Activated CD4-positive, alpha-beta T cell treated with anti-CD3 and anti-CD28 coated beads, Interleukin-10, Interleukin-2, amounts not matched to agents 100 ng/mL and 50 ng/mL, durations not matched to agents 16 hours and 8 hours (primary cell): ENCODE measurements around the gene PSENEN.

Source experiments
- DNase-seq: peaks from one replicate; pipeline ENCODE4 v3.0.0-alpha.2; 2020

Gene PSENEN

DNA sequence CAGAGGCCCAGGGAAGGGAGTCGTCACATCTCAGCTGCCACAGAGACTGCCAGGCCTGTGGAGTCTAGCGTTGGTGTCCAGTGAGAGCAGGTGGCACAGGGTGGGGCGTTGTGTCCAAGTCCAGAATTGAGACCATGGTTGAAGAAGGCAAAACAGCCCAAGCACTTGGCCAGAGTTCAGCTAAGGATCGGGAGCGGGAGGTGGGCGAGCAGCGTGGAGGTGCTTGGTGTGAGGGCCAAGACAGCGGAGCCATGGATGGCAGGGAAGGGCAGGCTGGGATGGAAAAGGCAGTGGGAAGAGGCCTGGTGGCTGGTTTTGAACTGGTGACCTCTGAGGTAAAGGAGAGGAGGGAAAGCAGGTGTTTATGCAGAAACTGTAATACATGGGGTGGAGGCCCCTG is 11.2 kb upstream of the PSENEN start:
- DNase-seq = no peak

DNA sequence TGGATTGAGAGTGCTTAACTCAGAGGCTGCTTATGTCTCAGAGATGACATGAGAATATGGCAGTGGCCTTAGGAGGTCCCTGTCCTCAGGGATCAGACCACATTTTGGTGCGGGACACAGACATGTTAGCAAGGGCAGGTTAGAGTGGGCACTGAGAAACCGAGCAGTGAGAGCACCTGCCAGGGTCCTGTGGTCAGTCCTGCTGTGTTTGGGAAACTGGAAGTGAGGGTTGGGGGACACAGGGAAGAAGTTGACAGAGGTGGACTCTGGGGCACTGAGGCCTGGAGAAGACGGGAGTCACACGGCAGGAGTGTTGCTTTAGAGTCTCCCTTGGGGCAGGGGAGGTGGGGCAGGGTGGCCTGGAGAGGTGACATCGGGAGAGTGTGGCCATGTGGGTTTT is 10.6 kb upstream of the PSENEN start:
- no peak for DNase-seq

DNA sequence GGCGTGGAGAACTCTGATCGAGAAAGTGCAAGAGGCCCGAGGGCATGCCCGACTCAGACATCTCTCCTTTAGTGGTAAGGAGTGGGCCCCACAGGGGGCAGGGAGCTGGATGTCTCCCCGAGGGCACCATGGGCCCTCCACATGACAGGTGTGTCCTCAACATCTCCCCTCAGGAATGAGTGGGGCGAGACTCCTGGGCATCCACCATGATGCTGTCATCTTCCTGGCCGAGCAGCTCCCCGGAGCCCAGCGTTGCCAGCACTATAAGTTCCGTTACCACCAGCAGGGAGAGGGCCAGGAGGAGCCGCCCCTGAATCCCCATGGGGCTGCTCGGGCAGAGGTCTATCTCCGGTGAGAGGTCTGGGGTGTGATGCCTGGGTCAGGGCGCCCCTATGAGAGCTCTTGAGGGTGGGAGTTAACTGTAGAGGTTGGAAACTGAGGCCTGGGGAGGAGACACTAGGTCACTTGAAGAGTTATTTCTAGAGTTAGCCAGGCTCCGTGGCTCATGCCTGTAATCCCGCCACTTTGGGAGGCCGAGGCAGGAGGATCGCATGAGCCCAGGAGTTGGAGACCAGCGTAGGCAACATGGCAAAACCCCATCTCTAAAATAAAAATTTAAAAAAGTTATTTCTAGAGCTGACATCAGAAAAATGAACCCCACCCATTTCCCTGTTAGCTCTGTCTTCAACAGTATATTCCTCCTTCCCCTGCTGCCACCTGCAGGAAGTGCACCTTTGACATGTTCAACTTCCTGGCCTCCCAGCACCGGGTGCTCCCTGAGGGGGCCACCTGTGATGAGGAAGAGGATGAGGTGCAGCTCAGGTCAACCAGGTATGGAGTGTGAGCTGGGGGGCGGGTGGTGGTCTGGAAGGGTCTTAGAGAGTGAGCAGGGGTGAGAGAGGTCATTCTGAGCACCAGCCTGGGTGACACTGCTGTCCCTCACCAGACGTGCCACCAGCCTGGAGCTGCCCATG is 8.3 kb upstream of the PSENEN start:
- peak; percentile 34 for DNase-seq

DNA sequence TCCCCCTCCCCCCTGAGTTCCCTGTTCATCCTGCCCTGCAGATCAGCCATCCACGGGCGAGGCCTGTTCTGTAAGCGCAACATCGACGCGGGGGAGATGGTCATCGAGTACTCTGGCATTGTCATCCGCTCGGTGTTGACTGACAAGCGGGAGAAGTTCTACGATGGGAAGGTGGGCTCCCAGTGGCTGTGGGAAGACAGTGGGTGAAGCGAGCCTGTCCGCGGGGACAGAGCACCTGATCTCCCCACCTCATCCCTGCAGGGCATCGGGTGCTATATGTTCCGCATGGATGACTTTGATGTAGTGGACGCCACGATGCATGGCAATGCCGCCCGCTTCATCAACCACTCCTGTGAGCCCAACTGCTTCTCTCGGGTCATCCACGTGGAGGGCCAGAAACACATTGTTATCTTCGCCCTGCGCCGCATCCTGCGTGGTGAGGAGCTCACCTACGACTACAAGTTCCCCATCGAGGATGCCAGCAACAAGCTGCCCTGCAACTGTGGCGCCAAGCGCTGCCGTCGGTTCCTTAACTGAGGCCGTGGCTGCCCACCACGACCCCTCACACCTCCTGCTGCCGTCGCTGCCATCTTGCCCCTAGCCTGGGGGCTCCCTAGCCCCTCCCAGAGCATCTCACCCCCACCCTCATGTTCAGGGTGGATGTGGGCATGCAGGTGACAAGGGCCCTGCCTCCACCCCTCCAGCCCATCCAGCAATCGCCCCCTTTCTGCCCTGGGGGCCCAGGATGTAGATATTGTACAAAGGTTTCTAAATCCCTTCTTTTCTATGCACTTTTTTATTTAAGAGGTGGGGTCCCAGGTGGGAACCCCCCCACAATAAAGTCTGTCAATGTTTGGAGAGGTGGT is 7.2 kb upstream of the PSENEN start:
- no peak for DNase-seq

DNA sequence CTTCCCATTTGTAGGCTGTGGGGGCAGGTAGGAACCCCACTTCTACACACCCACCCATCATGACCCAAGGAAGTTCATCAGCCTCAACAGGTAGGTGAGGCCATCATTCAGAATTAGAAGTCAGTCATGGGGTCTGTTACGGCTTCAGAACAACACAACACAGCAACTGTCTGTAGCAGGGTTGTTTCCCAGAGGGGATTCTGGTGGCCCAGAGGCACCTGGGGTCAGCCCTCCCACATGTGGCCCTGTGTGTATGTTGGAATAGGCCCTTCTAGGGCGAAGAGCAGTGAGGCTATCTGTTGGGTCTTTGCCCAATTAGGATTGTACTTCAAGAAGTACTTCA is 6.6 kb upstream of the PSENEN start:
- DNase-seq = no peak

DNA sequence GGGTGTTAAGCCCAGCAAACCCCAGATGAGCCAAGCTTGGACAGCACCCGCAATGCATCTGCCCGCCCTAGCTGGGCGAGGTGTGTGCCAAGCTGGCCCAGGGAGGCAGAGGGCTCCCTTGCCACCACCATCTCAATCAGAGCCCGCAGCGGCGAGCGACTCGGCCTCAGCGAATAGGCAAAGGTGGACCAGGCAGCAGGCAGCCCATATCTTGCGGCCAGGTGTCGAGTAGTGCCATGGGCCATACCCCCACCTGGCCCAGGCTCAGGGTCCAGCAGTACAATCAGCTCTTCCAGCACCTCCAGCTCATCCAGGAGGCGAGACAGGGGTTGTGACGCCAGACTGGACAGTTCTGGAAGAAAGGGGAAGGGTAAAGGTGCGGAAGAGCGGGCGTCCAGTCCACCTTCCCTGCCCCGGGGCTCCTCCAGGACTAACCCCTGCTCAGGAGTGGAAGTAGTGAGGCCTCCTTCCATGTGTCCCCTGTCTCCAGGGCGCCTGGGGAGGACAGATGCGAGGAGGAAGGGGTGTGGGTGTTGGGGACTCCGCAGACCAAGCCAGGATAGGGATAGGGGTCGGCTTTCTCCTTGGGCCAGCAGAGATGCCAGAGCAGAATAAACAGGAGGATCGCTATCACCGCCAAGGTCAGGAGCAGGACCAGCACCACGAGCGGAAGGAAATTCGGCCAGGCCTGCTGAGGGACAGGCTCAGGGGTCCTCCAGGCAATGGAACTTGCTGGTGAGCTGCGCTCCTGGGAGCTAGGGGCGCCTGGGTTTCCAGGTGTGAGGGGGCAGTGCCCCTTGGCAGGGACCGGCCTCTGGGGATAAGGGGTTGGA is 6.0 kb upstream of the PSENEN start:
- no peak for DNase-seq

DNA sequence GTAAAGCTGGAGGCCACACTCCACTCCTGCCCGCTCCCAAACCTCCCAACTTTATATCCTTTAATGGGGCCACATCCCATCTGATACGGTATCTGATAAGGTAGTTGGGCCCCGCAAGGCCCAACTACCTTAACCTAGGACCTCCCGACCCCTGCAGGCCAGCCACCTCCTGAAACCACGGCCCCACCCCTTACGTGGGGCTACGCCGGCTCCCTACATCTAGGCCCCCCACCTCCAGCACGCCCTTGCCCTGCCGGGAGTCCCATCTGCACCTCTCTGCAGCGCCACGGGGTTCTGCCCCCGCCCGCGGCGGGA is 5.4 kb upstream of the PSENEN start:
- no peak for DNase-seq

DNA sequence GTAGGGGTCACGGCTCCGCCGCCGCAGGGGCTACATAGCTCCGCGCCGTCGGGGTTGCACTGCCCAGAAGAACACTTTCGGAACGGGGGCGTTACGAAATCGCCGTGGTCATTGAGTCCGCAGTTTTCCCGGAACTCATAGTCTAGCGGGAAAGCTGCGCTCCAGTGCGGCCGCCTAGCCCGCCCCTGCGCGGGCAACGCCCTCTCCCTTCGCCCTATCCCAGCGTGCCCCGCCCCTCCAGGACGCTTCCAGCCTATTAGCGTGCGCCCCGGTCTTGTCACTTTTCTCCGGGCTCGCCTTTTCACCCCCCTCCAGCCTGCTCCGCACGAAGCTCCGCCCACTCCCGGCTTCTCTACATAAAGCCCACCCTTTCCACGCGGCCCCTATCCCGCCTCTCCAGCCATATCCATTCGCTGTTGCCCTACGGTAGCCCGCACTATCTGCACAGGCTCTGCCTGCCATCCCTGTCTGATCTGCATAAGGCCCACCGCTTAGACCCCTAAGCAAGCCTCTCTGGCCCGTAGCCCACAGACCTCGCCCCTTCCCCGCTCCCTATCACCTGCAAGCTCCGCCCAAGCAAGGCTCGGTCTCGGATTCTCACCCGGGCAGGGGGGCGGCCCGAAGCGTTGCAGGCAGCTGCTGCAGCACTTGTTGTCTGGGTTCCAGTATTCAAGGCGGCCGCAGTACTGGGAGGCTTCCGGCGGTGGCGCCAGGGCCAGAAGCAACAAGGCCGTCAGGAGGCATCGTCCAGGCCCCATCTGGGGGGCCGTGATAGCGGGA is 4.8 kb upstream of the PSENEN start:
- DNase-seq = peak; percentile 97

DNA sequence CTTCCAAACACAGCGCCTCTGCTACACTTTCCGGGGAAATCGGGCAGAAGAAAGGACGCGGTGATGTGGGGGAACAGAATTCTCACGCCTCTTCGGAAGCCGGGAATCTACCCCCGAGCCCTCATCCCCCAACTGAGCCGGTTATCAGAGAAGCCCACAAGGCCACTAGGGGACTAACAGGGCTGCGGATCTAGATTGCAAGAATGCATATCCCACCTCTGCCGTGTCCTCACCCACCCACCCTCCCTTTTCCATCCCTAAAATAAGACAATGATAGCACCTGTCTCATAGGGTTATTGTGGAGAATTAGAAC is 4.3 kb upstream of the PSENEN start:
- DNase-seq = no peak

DNA sequence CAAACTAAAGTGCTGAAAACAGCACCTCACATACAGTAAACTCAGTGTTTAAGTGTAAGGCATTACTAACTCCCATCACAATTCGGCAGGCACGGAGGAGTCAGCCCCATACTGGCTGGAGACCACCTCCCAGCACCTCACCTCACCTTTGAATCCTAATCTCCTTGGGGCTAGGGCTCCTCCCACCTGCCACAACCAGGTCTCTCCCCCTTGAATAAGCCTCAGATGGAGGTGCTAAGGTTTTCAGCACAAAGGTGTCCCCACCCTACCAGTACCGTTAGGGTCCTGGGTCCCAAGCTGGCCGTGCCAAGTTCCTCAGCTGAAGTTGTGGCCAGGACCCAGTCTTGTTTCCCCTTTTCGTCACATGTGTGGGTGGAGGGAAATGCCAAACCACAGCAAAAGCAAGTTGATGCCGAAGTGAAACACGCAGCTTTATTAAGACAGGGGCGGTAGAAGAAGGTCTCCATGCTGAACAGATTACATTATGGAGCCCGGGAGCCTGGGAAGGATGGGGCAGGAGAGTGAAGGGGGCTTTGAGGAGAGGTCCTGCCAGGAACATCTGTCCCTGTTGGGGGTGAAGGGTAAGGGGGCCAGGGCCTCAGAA is 3.2 kb upstream of the PSENEN start, which contains the start of gene IGFLR1:
TSS of gene IGFLR1 (minus strand) at position 332 of the 604 bp plus-strand sequence. CDS start 1,272 bp downstream, outside the sequence.
- peak; percentile 84 for DNase-seq

DNA sequence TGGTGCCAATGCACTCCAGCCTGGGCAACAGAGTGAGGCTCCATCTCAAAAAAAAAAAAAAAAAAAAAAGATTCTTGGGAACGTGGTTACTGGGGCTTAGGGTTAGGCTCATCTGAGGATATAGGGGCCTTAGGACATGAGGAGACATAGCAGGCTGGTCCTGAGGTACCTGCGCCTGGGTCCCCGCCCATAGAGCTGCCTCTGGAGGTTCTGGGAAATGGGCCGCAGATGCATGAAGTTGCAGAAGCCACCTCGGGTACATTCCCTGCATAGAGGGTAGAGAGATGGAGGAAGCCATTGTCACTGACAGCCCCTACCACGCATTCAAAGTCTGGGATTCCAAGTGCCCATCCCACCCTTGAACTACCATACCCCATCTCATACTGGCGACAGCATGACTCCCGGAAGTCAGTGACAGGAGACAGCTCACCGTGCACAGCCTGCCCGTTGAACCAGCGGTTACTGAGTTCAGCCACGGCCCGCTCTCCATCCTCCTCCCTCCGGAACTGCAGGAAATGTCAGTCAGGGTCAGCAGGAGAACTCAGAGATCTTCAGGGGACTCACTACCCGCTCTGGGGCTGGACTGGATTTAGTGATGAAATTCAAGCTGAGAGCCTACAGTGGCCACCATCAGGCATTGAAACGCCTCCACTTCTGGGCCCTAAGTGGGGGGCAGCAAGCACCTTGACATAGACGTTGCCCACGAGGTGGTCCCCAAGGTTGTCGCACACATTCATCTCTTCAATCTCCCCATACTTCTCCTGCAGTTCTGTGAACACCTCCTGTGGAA is 1.6 kb upstream of the PSENEN start:
- no peak for DNase-seq

DNA sequence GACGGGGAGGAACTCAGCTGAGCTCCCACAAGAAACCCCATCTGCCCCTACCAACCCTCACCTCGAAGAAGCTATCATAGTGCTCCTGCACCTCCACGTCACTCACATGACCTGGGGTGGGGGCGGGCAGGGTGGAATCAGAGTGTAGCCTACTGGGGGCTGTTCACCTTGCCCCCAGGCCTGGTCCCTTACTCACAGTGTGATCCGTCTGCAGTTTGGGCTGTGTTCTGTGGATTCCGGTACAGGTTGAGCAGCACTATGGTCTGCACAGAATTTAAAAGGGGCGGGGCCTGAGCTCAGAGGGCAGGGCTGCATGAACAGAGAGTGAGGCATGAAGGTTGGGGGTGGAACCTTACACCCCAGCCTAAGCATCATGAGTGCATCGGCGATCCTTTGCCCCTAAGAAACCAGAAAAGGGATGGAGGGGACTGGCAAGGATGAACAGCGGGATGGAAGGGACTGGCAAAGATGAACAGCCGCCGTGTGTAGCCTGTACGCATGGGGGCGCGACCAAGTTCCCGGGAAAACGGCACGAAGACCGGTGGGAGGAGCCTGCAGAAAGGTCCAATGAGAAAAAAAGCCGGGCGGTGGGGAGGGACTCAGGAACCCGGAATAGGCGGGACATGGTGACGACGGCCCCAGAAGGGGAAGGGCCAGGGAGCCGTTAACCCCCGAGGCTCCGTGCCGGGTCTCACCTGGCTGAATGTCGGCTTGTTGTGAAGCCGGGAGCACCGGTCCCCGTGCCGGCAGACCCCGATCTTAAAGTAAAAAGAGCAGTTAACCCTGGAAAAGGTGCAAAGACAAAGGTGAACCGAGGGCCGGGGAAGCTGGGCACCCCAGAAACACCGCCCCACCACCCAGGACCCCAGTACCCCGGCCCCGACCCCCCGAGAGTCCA is 772 bp upstream of the PSENEN start:
- DNase-seq = peak; percentile 97

DNA sequence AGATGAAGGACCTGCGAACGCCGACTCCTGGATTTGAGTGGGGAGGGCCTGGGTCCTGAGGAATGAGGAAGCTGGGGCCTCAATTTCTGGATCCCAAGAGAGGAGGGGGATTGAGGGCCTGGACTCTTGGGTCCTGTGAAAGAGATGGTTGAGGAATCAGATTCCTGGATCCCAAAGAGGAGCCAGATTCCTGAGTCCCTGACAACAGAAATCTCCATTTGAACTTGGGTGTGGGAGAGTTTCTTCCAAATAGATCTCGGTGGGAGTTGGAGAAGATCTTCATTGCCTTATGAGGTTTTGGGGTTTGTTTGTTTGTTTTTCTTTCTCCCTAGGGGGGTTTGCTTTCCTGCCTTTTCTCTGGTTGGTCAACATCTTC is 624 bp downstream of the PSENEN start:
- no peak for DNase-seq

DNA sequence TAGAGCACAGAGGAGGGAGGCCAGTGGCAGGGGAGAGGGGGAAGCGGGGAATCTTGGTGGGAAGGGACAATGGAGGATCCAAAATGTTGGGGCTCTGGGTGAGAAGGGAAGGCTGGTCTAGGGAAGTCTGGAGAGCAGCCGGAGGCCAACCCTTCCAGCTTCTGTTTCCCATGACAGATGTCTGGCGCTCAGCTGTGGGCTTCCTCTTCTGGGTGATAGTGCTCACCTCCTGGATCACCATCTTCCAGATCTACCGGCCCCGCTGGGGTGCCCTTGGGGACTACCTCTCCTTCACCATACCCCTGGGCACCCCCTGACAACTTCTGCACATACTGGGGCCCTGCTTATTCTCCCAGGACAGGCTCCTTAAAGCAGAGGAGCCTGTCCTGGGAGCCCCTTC is 1.1 kb downstream of the PSENEN start:
- no peak for DNase-seq

DNA sequence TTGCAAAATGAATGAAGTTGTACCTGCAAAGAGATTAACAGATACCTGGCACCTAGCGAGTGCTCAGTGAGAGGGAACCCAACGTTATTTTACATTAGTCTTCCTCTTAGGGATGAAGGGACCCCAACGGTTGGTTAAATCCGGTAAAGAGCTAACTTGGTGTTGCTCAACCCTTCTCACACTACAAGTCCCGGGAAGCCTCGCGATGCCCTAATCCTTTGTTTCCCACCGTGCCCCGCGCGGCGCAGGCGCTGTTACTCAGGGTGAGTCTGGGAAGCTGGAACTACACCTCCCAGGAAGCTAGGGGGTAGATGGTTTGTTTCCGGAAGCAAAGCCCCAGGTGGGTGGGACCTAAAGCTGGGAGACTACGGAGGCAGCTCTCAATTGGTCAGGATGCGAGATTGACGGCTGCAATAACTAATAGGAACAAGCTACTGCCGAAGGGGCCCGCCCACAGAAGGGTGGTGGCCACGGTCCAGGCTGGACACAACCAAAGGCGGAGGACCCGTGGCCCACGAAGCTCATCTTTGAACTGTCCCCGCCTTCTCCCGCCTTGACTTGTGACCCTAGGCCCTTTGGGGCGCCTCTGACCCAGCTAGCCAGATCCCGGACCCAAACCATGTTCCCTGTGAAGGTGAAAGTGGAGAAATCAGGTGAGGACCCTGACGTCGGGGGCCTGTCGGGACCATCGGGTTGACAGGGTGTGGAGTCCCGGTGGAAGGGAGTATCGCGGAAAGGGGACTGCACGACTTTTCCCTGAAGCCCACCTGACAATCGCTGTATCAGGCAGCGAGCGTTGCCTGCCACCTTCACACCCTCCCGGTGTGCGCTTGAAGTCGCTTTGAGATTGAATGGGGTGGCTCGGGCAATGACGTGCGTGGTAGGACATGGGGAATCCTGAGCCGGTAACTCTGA is 2.9 kb downstream of the PSENEN start, which contains the start of gene LIN37:
TSS of gene LIN37 (plus strand) at position 471 of the 915 bp plus-strand sequence. CDS start at position 620, 149 bp downstream.
- peak; percentile 100 for DNase-seq

DNA sequence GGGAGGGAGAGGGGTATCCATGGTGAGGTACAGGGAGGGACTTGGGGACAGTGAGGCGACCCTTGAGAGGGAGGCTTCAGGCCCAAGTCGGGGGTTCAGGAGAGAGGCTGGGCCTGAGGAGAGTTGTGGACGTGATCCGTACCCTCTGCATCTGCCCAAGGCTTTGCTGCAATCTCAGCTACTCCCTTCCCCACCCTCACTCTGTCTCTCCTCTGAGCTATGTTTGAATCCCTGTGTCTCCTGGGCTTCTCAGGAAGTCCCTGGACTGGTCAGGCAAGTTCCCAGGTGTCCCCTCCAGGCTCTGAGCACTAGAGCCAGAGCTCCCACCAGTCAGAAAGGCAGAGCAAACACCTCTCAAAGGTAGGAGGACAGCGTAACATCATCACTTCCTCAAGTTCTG is 4.7 kb downstream of the PSENEN start:
- DNase-seq = no peak

DNA sequence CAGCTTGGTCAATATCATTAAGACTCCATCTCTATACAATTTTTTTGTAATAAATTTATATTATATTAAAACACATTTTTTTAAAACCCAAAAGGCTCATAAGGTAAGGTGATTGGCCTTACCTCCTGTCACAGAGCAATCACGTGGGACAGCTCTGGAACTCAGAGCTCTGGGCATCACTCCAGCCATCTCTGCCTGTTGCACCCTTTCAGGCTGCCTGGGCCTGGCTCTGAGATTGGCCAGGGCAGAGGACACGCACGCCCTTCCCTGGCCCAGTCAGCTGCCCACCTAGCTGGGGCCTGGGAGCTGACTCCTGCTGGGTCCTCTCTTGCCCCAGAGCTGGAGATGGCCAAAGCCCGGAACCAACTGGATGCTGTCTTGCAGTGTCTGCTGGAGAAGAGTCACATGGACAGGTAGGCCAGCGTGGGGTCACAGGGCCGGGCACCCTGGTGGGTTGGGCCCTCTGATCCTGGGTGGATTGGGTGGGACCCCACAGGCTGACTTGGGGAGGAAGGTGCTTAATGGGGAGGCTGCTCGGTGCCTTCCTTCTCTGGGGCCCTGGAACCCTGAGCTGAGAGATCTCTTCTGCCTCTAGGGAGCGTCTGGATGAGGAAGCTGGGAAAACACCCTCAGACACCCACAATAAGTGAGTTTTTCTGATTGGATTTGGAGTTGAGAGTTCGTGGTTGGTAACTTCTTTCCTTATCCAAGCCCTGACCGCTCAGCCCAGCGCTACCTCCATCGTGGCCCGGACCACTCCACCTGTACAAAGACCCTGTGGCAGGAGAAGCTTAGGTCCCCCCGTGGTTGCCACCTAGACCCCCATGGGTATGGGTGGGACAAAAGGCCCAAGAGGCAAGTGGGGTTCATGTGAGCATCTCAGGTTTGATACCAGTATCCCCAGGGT is 6.6 kb downstream of the PSENEN start:
- no peak for DNase-seq
